ENCODE measurements around the gene SRSF11. TPM values are rescaled to one million over a fixed set of nuclear protein-coding genes. Genes with fewer than 3 reads are reported as not detected.
"Not testable (repeated sequence)": the region's sequence is repeated elsewhere in the genome, so short reads cannot be mapped to it uniquely, and the experiment has no call there.

SRSF11 gene
- total RNA-seq, 2 donors from 2014 or later: 71.5 to 135 TPM

GRCh38 chr1:70204139-70204538 is 17.0 kb upstream of the SRSF11 start:
- Histone ChIP-seq H3K36me3 (no peaks in the 10 kb centered on the region), H3K4me1 (replicated peaks) (no peaks in the 10 kb centered on the region), H3K4me3 (no peak overlapping the region), H3K27me3 (replicated peaks; ENCODE audit: insufficient read depth) (no peaks in the 10 kb centered on the region), H3K9me3 (no peaks in the 10 kb centered on the region), H3K27ac (no peak overlapping the region)
- intact Hi-C loops (cut with DNase I): loop anchor here (2.0 kb wide), 1 partner anchor 71 kb away; no protein-coding TSS in a partner anchor
- DNase-seq (ENCODE audit: low spot score): no peak
- TF ChIP-seq CTCF (IDR thresholded peaks at IDR 0.05): no peak
- no peak for TF ChIP-seq POLR2A (IDR thresholded peaks at IDR 0.05)
- no peak for TF ChIP-seq POLR2AphosphoS5 (IDR thresholded peaks at IDR 0.05)
- WGBS: 93% methylated on average over 1 of the region's 1 CpG

- Histone ChIP-seq H3K36me3 (no peaks in the 10 kb centered on the region), H3K9me3 (no peaks in the 10 kb centered on the region), H3K27me3 (replicated peaks; ENCODE audit: insufficient read depth) (no peaks in the 10 kb centered on the region), H3K4me1 (replicated peaks) (no peaks in the 10 kb centered on the region), H3K27ac (no peak overlapping the region), H3K4me3 (peak overlapping the region; percentile 59 to 91)
- DNase-seq (ENCODE audit: low spot score): no peak
- intact Hi-C loops (cut with DNase I): loop anchor here (2.0 kb wide), 1 partner anchor 72 kb away; no protein-coding TSS in a partner anchor
- TF ChIP-seq POLR2A (IDR thresholded peaks at IDR 0.05) (no peak), CTCF (IDR thresholded peaks at IDR 0.05) (no peak), POLR2AphosphoS5 (IDR thresholded peaks at IDR 0.05) (no peak)
- WGBS: 1% methylated on average over 4 of the region's 4 CpGs
These were observed 16.6 kb upstream of the SRSF11 start for GRCh38 chr1:70204600-70204999.

GRCh38 chr1:70205071-70205433 is 16.1 kb upstream of the SRSF11 start:
- WGBS: 0% methylated on average over 11 of the region's 11 CpGs
- Histone ChIP-seq H3K36me3 (no peaks in the 10 kb centered on the region), H3K27me3 (replicated peaks; ENCODE audit: insufficient read depth) (no peaks in the 10 kb centered on the region), H3K4me1 (replicated peaks) (no peaks in the 10 kb centered on the region), H3K4me3 (peak overlapping the region; percentile 59 to 91), H3K9me3 (no peaks in the 10 kb centered on the region), H3K27ac (peak overlapping the region; percentile 82 to 84)
- peak; percentile 7 for DNase-seq (ENCODE audit: low spot score)
- intact Hi-C loops (cut with DNase I): loop anchor here (2.0 to 5.0 kb wide), 2 partner anchors 72 to 147 kb away; partner anchors contain the start of gene ANKRD13C
- TF ChIP-seq POLR2A (IDR thresholded peaks at IDR 0.05) (no peak), POLR2AphosphoS5 (IDR thresholded peaks at IDR 0.05) (no peak), CTCF (IDR thresholded peaks at IDR 0.05) (no peak)

- TF ChIP-seq POLR2AphosphoS5 (IDR thresholded peaks at IDR 0.05) (peak; percentile 97), CTCF (IDR thresholded peaks at IDR 0.05) (no peak), POLR2A (IDR thresholded peaks at IDR 0.05) (peak; percentile 71)
- intact Hi-C loops (cut with DNase I): loop anchor here (2.0 to 5.0 kb wide), 2 partner anchors 73 to 147 kb away; partner anchors contain the start of gene ANKRD13C
- H3K27ac ChIP-seq: peak within 1 kb of the TSS; percentile 82 to 84
- no peaks in the 10 kb centered on the region for H3K27me3 ChIP-seq (replicated peaks; ENCODE audit: insufficient read depth)
- peak within 1 kb of the TSS; percentile 59 to 91 for H3K4me3 ChIP-seq
- no peaks in the 10 kb centered on the region for H3K36me3 ChIP-seq
- DNase-seq (ENCODE audit: low spot score): peak; percentile 95
- no peaks in the 10 kb centered on the region for H3K9me3 ChIP-seq
- H3K4me1 ChIP-seq (replicated peaks): no peaks in the 10 kb centered on the region
- WGBS: under 1% methylated on average over 47 of the region's 47 CpGs
These were observed 15.6 kb upstream of the SRSF11 start, which contains the start of gene LRRC40 for GRCh38 chr1:70205434-70206118. LRRC40 (minus strand) TSS chr1:70205579; CDS start chr1:70205540, 39 bp downstream.

GRCh38 chr1:70206833-70207232 is 14.3 kb upstream of the SRSF11 start:
- H3K9me3 ChIP-seq; H3K4me1 ChIP-seq (replicated peaks); H3K27me3 ChIP-seq (replicated peaks; ENCODE audit: insufficient read depth); DNase-seq (ENCODE audit: low spot score); H3K36me3 ChIP-seq; H3K27ac ChIP-seq; H3K4me3 ChIP-seq: not testable (repeated sequence)
- WGBS: 81% methylated on average over 17 of the region's 17 CpGs
- intact Hi-C loops (cut with DNase I): loop anchor here (5.0 kb wide), 1 partner anchor 145 kb away; the partner anchor contains the start of gene ANKRD13C
